HTERT RPE-1 (cell line): ENCODE results near the gene CDADC1.
"Not testable (repeated sequence)": the region's sequence is repeated elsewhere in the genome, so short reads cannot be mapped to it uniquely, and the experiment has no call there.

Source experiments
- in situ Hi-C: fragments of 300-500 bp; cut with MboI; formaldehyde crosslinking; loops from 4 replicates; pipeline ENCODE4 v1.14.3; 2020; ENCODE audit warnings: low sequenced_read_pairs

Gene CDADC1

DNA sequence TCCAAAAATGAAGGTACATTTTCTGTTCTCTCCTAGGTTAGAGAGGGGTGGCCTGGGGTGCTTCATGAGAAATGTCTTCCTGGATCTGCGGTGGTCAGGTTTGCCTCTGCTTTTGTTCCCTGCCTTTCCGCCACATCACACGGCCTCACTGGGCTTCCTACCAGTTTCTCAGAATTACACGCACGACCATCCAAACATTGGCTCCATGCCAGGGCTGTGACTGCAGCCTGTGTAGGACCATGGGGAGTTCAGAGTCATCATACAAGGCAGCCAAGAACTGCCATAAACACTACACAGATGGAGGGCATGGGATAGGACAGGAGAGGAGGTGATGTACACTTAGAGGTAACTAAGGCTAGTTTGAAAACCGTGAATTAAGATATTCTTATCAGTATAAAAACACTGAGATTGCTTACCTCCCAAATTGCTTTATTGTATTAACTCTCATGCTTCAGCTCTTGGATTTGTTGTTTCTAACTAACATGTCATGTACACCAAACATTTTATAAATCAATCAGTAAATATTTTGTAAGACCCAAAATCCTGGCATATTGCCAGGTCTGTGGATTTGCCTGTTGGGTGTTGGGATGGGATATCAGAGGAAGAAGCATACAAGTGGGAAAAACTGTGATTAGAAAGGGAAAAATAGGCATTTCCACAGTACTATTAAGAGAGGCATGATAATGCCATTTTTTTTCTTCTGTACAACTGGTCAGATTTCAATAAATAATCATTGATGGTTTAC is 45.2 kb downstream of the CDADC1 start:
- in situ Hi-C loops = no loop called here

DNA sequence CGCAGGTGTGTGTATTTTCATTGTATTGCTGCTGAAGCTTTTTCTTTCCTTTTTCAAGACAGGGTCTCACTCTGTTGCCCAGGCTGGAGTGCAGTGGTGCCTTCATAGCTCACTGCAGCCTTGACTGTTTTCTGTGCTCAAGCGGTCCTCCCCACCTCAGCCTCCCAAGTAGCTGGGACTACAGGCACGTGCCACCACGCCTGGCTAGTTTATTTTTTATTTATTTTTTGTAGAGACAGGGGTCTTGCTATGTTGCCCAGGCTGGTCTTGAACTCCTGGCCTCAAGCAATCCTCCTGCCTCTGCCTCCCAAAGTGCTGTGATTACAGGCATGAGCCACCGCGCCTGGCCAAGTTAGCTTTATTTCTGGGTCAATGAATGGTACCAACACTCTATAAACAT is 47.0 kb downstream of the CDADC1 start:
- in situ Hi-C loops = not testable (repeated sequence)

- in situ Hi-C loops = no loop called here
Measured at GRCh38 chr13:49295244-49295643, 47.5 kb downstream of the CDADC1 start.

DNA sequence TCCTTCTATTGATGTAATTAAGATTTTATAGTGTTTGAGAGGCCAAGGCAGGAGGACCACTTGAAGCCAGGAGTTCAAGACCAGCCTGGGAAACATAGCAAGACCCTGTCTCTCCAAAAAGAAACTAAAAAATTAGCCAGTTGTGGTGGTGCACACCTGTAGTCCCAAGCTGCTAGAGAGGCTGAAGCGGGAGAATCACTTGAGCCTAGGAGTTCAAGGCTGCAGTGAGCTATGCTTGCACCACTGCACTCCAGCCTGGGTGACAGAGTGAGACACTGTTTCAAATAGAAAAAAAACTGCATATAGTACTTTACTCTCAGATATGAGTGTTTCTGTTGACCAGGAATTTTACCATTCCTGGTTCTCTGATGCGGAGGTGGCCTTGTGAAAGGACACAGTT is 48.9 kb downstream of the CDADC1 start:
- in situ Hi-C loops = no loop called here

DNA sequence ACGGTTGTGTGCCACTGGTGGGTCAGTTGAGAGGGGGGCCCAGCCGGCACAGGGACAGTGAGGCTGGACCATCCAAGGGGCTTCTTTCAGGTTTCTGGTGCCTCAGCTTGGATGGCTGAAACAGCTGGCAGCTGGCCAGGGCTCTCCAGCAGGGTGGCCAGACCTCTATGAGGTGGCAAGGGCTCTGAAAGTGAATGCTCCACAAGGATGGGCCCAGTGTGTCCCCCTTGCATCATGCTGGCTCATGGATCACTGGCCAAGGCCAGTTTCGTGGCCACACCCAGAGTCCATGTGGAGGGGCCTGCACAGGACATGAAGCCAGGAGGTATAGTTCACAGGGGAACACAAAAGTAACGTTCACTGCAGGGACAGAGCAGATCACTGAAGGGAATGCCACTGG is 49.6 kb downstream of the CDADC1 start:
- in situ Hi-C loops = no loop called here

GRCh38 chr13:49298416-49298815 is 50.7 kb downstream of the CDADC1 start:
- in situ Hi-C loops = no loop called here

- in situ Hi-C loops = no loop called here
Measured at GRCh38 chr13:49298903-49299605, 51.3 kb downstream of the CDADC1 start.

GRCh38 chr13:49300276-49300675 is 52.6 kb downstream of the CDADC1 start:
- in situ Hi-C loops = no loop called here

GRCh38 chr13:49300739-49301589 is 53.2 kb downstream of the CDADC1 start:
- in situ Hi-C loops = no loop called here

DNA sequence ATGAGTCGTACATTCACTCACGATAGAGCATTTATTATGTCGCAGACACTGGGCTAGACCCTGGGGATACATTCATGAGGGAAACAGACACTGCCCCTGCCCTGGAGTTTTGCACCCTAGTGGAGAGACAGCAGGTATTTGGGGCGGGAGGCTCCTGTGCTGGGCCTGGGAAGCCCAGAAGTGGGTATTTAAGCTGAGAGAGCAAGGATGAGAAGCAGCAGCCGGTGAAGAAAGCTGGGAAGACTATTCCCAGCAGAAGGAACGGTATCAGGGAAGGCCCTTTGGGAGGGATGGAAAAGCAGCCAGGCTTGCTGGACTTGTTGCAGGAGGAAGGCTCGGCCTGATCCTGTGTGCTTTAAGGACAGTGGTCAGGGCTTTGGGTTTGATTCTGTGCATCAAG is 54.5 kb downstream of the CDADC1 start:
- in situ Hi-C loops = no loop called here

DNA sequence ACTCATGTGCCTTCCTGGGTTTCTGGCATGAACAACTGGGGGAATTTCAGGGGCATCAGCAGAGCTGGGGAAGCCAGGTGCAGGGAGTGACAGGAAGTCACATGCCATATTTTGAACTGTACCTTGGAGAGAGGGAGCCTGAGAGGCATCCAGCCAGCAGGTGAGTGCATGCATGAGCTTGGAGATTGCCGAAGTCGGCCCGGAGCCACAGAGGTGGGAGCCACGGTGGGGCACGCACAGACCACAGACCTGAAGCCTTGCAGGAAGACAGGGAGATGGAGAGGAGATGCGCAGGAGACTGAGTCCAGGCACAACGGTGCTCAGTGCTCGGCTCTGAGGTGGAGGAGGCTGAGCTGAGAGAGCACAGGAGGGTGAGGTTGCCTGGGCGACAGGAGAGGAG is 55.1 kb downstream of the CDADC1 start:
- in situ Hi-C loops = no loop called here

DNA sequence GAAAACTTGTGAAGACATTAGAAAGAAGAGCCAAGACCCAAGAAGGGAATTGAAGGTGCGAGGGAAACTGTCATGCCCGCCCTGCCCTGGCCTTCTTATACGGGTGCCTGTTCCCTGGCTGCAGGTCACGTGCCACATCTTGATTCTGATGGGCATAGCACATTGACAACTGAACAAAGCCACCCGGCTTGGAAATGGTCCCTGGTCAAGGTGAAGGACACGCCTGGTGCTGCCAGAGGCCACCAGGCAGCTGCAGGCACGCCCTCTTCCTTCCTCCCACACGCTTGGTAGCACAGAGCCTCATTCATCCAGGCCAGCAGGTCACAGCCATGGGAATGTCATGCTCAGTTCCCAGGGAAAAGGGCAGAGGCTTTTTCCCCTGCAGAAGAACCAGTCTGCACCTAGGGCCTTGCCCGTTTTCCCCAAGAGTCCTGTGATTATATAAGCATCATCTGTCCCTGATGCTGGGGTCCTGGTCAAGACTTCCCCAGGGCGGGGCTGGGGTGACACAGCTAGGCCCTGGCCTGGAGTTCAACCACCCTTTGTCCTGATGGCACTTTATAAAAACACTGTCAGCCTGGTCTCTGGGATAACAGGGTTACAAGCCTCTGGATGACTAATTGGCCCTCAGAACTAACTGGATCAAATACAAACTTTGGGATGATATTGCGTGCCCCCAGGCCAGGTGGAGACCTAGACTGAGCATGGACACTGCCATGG is 56.0 kb downstream of the CDADC1 start:
- in situ Hi-C loops = no loop called here

GRCh38 chr13:49304356-49304755 is 56.6 kb downstream of the CDADC1 start:
- in situ Hi-C loops = no loop called here

GRCh38 chr13:49304763-49305700 is 57.3 kb downstream of the CDADC1 start:
- in situ Hi-C loops = no loop called here

DNA sequence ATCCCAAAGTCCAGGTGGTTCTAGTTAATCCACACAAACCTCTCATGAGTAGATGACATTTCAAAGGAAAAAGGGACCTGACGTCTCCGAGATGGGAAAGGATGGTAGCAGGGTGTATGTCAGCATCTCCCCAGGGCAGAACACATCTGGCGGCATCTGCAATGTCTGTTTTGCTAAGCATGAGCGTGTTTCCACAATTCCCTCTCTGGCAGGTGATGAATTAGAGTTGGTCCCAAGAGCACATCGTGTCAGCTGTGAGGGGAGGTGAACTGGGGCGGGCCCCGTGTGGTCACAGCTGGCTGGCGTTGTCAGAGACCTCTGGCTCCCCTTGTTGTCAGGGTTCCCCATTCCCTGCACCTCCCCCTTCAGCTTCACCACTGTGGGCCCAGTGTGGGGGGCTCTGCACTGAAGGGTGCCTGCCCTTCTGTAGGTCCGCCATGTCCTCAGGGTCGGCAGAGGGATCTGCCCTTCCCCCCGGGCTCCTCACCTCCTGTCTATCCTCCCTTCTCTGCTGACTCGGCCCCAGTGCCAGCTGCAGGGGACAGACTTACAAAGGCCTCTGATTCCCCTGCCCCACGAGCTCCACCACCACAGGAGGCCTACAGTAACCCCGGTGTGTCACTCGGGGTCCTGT is 58.2 kb downstream of the CDADC1 start:
- in situ Hi-C loops = no loop called here

GRCh38 chr13:49307365-49307764 is 59.6 kb downstream of the CDADC1 start:
- in situ Hi-C loops = no loop called here

DNA sequence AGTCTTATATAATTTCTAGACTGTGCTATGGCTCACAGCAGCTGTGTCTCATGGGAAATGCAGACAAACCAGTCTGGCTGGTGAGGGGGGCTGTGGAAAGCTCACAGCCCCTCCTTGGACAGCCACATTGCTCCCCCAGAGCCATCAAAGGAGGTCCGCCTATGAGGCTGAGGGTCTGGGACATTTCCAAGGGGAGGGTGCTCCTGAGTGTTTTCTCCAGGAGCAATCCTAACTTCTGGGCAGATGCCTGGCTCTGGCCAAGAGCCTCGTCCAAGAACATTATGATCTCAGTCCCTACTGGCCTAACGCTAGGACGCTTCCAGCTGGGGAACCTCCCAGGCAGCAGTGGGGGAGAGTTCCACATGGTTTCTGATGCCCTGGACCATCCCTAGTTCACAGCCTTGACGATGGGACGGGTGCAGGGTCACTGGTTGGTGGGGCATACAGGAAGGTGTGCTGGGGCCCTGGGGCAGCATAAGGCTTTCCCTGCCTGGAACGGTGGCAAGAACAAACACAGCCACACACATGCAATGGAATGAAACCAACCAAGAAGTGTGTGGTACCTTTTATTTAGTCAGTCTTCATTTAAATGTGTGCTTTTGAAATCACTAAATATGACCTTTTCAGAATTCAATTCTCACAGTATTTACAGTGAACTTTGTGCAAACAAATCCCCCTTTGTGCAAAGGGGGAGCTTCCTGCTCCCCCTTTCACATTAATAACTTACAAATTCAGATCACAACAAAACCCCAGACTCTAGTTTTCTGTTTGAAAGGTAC is 60.6 kb downstream of the CDADC1 start:
- in situ Hi-C loops = no loop called here

DNA sequence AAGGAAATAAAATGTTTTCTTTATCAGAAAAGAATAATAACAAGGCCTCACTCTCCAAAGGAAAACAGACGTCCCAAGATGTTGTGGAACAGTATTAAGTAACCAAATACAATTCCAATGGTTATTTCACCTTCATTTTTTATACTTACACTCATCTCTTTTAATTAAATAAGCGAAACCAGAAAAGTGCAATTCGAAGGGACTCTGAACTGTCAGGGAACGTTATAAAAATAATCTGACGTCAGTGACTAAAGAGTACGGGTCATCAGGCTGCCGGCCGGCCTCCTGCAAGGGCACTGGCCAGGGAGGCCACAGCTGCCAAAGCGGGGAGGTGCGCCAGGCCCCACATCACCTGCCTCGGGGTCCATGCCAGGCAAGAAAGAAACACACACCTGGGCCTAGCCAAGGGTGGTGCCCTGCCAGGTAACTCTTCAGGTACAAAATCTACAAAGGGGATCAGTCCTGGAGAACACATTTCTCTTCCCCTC is 61.2 kb downstream of the CDADC1 start:
- in situ Hi-C loops = no loop called here

GRCh38 chr13:49310251-49310650 is 62.5 kb downstream of the CDADC1 start:
- in situ Hi-C loops = no loop called here
